Mesendoderm (in vitro differentiated cells): ENCODE measurements around the gene FIGN.

Experiments
- DNase-seq: peaks from one replicate; pipeline ENCODE4 v3.0.0; 2013
- H2AK5ac ChIP-seq: 2 replicates; pipeline ENCODE4 v1.6.1; 2013; ENCODE audit warnings: low read length, inconsistent platforms
- H2BK120ac ChIP-seq: 2 replicates; pipeline ENCODE4 v1.6.1; 2013; ENCODE audit warnings: low read depth, mild to moderate bottlenecking, low read length, moderate library complexity, mixed read lengths
- H2BK15ac ChIP-seq: replicated peaks from 2 replicates; pipeline ENCODE4 v1.6.1; 2013; ENCODE audit warnings: low read depth, mild to moderate bottlenecking, moderate library complexity
- H2BK5ac ChIP-seq: 2 replicates; pipeline ENCODE4 v1.6.1; 2013; ENCODE audit warnings: low read length, inconsistent platforms
- H3K18ac ChIP-seq: 2 replicates; pipeline ENCODE4 v1.6.1; 2013; ENCODE audit warnings: mild to moderate bottlenecking, low read length, mixed read lengths
- H3K23ac ChIP-seq: one replicate; pipeline ENCODE4 v1.6.1; 2013; ENCODE audit warnings: low read length
- H3K27ac ChIP-seq: 2 replicates; pipeline ENCODE4 v1.5.1; 2013; ENCODE audit warnings: low read depth, mild to moderate bottlenecking, inconsistent platforms, low read length, moderate library complexity
- H3K27me3 ChIP-seq: 2 replicates; pipeline ENCODE4 v1.6.1; 2013; ENCODE audit warnings: low read length, control low read depth, mild to moderate bottlenecking, inconsistent platforms; ENCODE audit not compliant: insufficient read depth, poor library complexity
- H3K36me3 ChIP-seq: 2 replicates; pipeline ENCODE4 v1.6.1; 2013; ENCODE audit warnings: low read length, inconsistent platforms; ENCODE audit not compliant: control insufficient read depth, insufficient read depth
- H3K4ac ChIP-seq: one replicate; pipeline ENCODE4 v1.6.1; 2013; ENCODE audit warnings: low read depth, mild to moderate bottlenecking, low read length, moderate library complexity
- H3K4me1 ChIP-seq: 2 replicates; pipeline ENCODE4 v1.6.1; 2013; ENCODE audit warnings: low read depth, low read length, inconsistent platforms; ENCODE audit not compliant: control insufficient read depth
- H3K4me2 ChIP-seq: 2 replicates; pipeline ENCODE4 v1.6.1; 2013; ENCODE audit warnings: low read length
- H3K4me3 ChIP-seq: 2 replicates; pipeline ENCODE4 v1.5.1; 2013; ENCODE audit warnings: mild to moderate bottlenecking, low read length
- H3K56ac ChIP-seq: one replicate; pipeline ENCODE4 v1.6.1; 2013; ENCODE audit warnings: low read length
- H3K79me1 ChIP-seq: 2 replicates; pipeline ENCODE4 v1.6.1; 2013; ENCODE audit warnings: low read length, inconsistent platforms
- H3K79me2 ChIP-seq: 2 replicates; pipeline ENCODE4 v1.6.1; 2013; ENCODE audit warnings: mild to moderate bottlenecking, low read length; ENCODE audit not compliant: control insufficient read depth, insufficient read depth
- H3K9ac ChIP-seq: 2 replicates; pipeline ENCODE4 v1.6.1; 2013; ENCODE audit warnings: low read length, inconsistent platforms
- H4K5ac ChIP-seq: one replicate; pipeline ENCODE4 v1.6.1; 2013; ENCODE audit warnings: low read length
- H4K8ac ChIP-seq: one replicate; pipeline ENCODE4 v1.6.1; 2013; ENCODE audit warnings: low read depth, mild to moderate bottlenecking, control low read depth, low read length, moderate library complexity
- WGBS: extraction: QIAGEN DNeasy Blood & Tissue Kit; methylation state at CpG from one replicate; pipeline ENCODE4 v1.1.7; 2013; ENCODE audit warnings: low lambda C conversion rate, missing lambda C conversion rate; ENCODE audit not compliant: insufficient coverage; ENCODE audit errors: extremely low coverage; 5-methylcytosine and 5-hydroxymethylcytosine counted together

The FIGN gene

DNA sequence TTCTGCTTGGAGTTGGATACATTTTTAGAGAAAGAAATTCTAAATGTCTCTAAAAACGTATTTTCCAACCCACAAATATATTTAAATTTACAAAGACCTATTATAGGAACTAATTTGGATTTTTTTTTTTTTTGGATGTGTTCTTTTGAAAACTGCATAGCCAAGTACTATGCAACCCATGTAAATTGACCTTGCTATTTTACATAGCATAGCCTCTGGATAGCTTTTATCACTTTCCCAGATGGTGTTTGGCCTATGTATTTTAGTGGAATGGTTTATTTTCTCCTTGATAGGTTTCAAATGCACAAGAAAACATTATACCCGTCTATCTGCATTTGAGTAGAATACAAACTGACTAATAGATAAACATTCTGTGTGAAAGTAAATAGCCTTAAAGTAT, 130.0 kb downstream of the FIGN start:
- no peak overlapping the region for H4K5ac ChIP-seq
- no peak overlapping the region for H3K9ac ChIP-seq
- no peak overlapping the region for H2AK5ac ChIP-seq
- H3K18ac ChIP-seq = no peak overlapping the region
- H3K4me3 ChIP-seq = no peak overlapping the region
- H3K56ac ChIP-seq = no peak overlapping the region
- H3K4me1 ChIP-seq = peaks cover 4% of the 10 kb centered on the region
- H2BK5ac ChIP-seq = no peak overlapping the region
- H3K23ac ChIP-seq = no peak overlapping the region
- H2BK120ac ChIP-seq = no peak overlapping the region
- H3K79me2 ChIP-seq = no peaks in the 10 kb centered on the region
- no CpG with 5 or more reads among the region's 2 CpGs for WGBS
- H3K4me2 ChIP-seq = no peak overlapping the region
- H3K27me3 ChIP-seq = no peaks in the 10 kb centered on the region
- H3K4ac ChIP-seq = no peak overlapping the region
- no peaks in the 10 kb centered on the region for H3K79me1 ChIP-seq
- no peak overlapping the region for H4K8ac ChIP-seq
- no peak overlapping the region for H3K27ac ChIP-seq
- DNase-seq = no peak
- no peaks in the 10 kb centered on the region for H3K36me3 ChIP-seq
- H2BK15ac ChIP-seq = no peak overlapping the region

DNA sequence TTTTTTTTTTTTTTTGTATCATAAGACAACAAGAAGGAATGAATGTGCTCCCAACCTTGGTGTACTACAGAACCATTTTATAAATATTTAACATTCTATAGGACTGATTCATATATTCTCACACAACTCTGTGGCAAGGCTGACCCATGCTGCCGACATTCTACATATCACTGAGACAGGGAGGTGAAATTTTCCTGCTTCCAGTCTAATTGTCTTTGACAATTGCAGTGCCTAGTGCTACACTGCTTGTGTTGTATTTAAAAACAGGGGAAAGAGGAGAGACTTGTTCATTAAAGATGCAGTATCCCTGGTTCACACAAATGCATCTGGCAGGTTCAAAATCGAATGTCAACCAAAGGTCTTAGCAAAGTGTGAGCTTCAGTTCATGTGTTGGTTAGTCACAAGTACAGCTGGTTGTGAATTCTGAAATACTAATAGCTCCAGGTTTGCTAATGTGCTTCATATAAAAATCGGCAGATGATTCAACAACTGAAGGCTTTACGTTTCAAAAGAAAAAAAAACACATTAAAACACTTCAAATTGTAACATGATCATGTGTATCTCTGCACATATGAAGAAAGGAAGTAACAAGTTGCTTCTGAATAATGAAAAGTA, 130.8 kb downstream of the FIGN start:
- no peak overlapping the region for H3K4ac ChIP-seq
- H3K56ac ChIP-seq = no peak overlapping the region
- H3K27ac ChIP-seq = no peak overlapping the region
- no peak overlapping the region for H4K8ac ChIP-seq
- no peak overlapping the region for H2BK5ac ChIP-seq
- no peak overlapping the region for H2AK5ac ChIP-seq
- no peaks in the 10 kb centered on the region for H3K79me2 ChIP-seq
- H3K4me2 ChIP-seq = no peak overlapping the region
- no peaks in the 10 kb centered on the region for H3K27me3 ChIP-seq
- no peak overlapping the region for H2BK120ac ChIP-seq
- peaks cover 4% of the 10 kb centered on the region for H3K4me1 ChIP-seq
- no peak for DNase-seq
- H3K36me3 ChIP-seq = no peaks in the 10 kb centered on the region
- H3K18ac ChIP-seq = no peak overlapping the region
- no peak overlapping the region for H4K5ac ChIP-seq
- no peak overlapping the region for H2BK15ac ChIP-seq
- no peaks in the 10 kb centered on the region for H3K79me1 ChIP-seq
- no peak overlapping the region for H3K23ac ChIP-seq
- no peak overlapping the region for H3K4me3 ChIP-seq
- WGBS = no CpG with 5 or more reads among the region's 4 CpGs
- no peak overlapping the region for H3K9ac ChIP-seq

DNA sequence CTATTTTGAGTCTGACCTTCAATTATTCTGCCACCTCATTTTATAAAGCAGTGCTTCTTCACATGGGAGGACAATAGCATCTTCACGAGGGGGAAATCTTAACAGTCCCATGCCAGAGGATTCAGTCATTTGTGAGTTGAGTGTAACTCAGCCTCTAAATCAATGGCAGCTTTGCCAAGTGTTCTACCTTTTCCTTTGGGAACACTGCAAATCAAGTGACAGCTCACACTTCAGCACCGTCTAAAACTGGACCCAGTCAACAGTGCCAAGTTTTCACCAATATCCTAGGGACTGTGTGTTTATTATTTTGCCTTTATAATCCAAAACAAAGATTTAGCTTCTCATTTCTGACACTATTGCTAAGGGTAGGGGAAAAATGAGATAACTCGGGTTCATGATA, 133.6 kb downstream of the FIGN start:
- H3K27ac ChIP-seq = no peak overlapping the region

GRCh38 chr2:163601377-163601776, 134.4 kb downstream of the FIGN start:
- no peak overlapping the region for H2BK5ac ChIP-seq
- H3K79me2 ChIP-seq = no peaks in the 10 kb centered on the region
- no peak overlapping the region for H2BK15ac ChIP-seq
- H2AK5ac ChIP-seq = no peak overlapping the region
- H3K4ac ChIP-seq = no peak overlapping the region
- H2BK120ac ChIP-seq = no peak overlapping the region
- H4K8ac ChIP-seq = no peak overlapping the region
- no peak overlapping the region for H4K5ac ChIP-seq
- no peak overlapping the region for H3K4me2 ChIP-seq
- DNase-seq = peak; percentile 89
- no peak overlapping the region for H3K4me3 ChIP-seq
- no peaks in the 10 kb centered on the region for H3K36me3 ChIP-seq
- H3K9ac ChIP-seq = no peak overlapping the region
- WGBS = no CpG with 5 or more reads among the region's 7 CpGs
- no peak overlapping the region for H3K23ac ChIP-seq
- no peaks in the 10 kb centered on the region for H3K79me1 ChIP-seq
- no peak overlapping the region for H3K27ac ChIP-seq
- no peak overlapping the region for H3K56ac ChIP-seq
- no peak overlapping the region for H3K18ac ChIP-seq
- H3K27me3 ChIP-seq = no peaks in the 10 kb centered on the region
- H3K4me1 ChIP-seq = peaks cover 2% of the 10 kb centered on the region

More for the DNA sequence above, 133.6 kb downstream of the FIGN start:
- no peak overlapping the region for H3K4ac ChIP-seq
- H3K79me1 ChIP-seq = no peaks in the 10 kb centered on the region
- H3K18ac ChIP-seq = peak overlapping the region; percentile 84
- H2BK15ac ChIP-seq = no peak overlapping the region
- H3K36me3 ChIP-seq = no peaks in the 10 kb centered on the region
- no peak overlapping the region for H2AK5ac ChIP-seq
- no peak overlapping the region for H3K4me2 ChIP-seq
- no CpG with 5 or more reads among the region's 3 CpGs for WGBS
- peaks cover 4% of the 10 kb centered on the region for H3K4me1 ChIP-seq
- no peak overlapping the region for H3K56ac ChIP-seq
- no peaks in the 10 kb centered on the region for H3K27me3 ChIP-seq
- H2BK120ac ChIP-seq = no peak overlapping the region
- H3K9ac ChIP-seq = no peak overlapping the region
- no peak overlapping the region for H3K23ac ChIP-seq
- DNase-seq = no peak
- no peak overlapping the region for H4K8ac ChIP-seq
- H3K79me2 ChIP-seq = no peaks in the 10 kb centered on the region
- no peak overlapping the region for H2BK5ac ChIP-seq
- no peak overlapping the region for H4K5ac ChIP-seq
- H3K4me3 ChIP-seq = no peak overlapping the region

DNA sequence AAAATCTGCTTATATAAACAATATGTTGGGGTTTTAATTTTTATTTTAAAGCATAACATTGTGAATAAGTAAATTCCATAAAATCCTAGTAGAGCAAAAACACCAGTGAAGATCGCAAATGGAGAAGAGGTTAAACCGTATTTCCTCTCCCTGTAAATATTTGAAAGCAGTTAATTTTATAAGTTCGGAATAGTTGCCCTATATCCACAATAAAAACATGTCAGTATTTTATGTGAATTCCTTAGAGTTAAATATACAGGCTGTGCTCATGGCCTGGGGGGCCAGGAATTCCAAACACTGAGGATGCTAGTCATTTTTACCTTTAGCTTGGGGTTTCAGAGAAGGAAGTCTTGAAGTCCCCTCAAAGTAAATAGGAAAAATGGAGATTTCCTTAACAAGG, 135.0 kb downstream of the FIGN start:
- no peak overlapping the region for H2BK15ac ChIP-seq
- no peak overlapping the region for H3K23ac ChIP-seq
- no CpG with 5 or more reads among the region's 3 CpGs for WGBS
- H3K4me2 ChIP-seq = no peak overlapping the region
- no peaks in the 10 kb centered on the region for H3K4me1 ChIP-seq
- no peak overlapping the region for H3K4ac ChIP-seq
- H2BK120ac ChIP-seq = no peak overlapping the region
- H2AK5ac ChIP-seq = no peak overlapping the region
- no peak overlapping the region for H2BK5ac ChIP-seq
- no peak overlapping the region for H3K56ac ChIP-seq
- H4K5ac ChIP-seq = no peak overlapping the region
- H3K79me1 ChIP-seq = no peaks in the 10 kb centered on the region
- H4K8ac ChIP-seq = no peak overlapping the region
- no peak overlapping the region for H3K9ac ChIP-seq
- H3K27ac ChIP-seq = no peak overlapping the region
- H3K27me3 ChIP-seq = no peaks in the 10 kb centered on the region
- no peak overlapping the region for H3K4me3 ChIP-seq
- peak; percentile 62 for DNase-seq
- H3K18ac ChIP-seq = no peak overlapping the region
- no peaks in the 10 kb centered on the region for H3K79me2 ChIP-seq
- no peaks in the 10 kb centered on the region for H3K36me3 ChIP-seq

GRCh38 chr2:163595028-163595427, 140.8 kb downstream of the FIGN start:
- DNase-seq = no peak
- no CpG with 5 or more reads among the region's 2 CpGs for WGBS
- H3K79me2 ChIP-seq = no peaks in the 10 kb centered on the region
- no peaks in the 10 kb centered on the region for H3K27me3 ChIP-seq
- no peak overlapping the region for H3K18ac ChIP-seq
- no peaks in the 10 kb centered on the region for H3K4me1 ChIP-seq
- H3K36me3 ChIP-seq = no peaks in the 10 kb centered on the region
- H3K9ac ChIP-seq = no peak overlapping the region
- no peak overlapping the region for H2BK5ac ChIP-seq
- no peak overlapping the region for H3K4me3 ChIP-seq
- H3K23ac ChIP-seq = no peak overlapping the region
- H4K5ac ChIP-seq = no peak overlapping the region
- no peak overlapping the region for H3K27ac ChIP-seq
- H3K4ac ChIP-seq = no peak overlapping the region
- H4K8ac ChIP-seq = no peak overlapping the region
- no peak overlapping the region for H2BK15ac ChIP-seq
- H2AK5ac ChIP-seq = no peak overlapping the region
- H3K79me1 ChIP-seq = no peaks in the 10 kb centered on the region
- H2BK120ac ChIP-seq = no peak overlapping the region
- no peak overlapping the region for H3K4me2 ChIP-seq
- no peak overlapping the region for H3K56ac ChIP-seq
